ENCODE results near the gene CCDC8. TPM values are rescaled to one million over a fixed set of nuclear protein-coding genes. Genes with fewer than 3 reads are reported as not detected.

Gene CCDC8
- total and polyA plus RNA-seq, 9 donors = 20.1 to 82.6 (median 59.5) TPM

- DNase-seq = peak in 3 of 5 donors; percentile 43 to 50 (median 50)
- TF ChIP-seq, protein P1, sequence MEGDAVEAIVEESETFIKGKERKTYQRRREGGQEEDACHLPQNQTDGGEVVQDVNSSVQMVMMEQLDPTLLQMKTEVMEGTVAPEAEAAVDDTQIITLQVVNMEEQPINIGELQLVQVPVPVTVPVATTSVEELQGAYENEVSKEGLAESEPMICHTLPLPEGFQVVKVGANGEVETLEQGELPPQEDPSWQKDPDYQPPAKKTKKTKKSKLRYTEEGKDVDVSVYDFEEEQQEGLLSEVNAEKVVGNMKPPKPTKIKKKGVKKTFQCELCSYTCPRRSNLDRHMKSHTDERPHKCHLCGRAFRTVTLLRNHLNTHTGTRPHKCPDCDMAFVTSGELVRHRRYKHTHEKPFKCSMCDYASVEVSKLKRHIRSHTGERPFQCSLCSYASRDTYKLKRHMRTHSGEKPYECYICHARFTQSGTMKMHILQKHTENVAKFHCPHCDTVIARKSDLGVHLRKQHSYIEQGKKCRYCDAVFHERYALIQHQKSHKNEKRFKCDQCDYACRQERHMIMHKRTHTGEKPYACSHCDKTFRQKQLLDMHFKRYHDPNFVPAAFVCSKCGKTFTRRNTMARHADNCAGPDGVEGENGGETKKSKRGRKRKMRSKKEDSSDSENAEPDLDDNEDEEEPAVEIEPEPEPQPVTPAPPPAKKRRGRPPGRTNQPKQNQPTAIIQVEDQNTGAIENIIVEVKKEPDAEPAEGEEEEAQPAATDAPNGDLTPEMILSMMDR (IDR thresholded peaks at IDR 0.05) = no peak
- H3K36me3 ChIP-seq = no peaks in the 10 kb centered on the region
- intact Hi-C loops (cut with DNase I) = no loop called here
- H3K4me1 ChIP-seq (ENCODE audit: insufficient read depth) = peaks cover 13% of the 10 kb centered on the region
- no peaks in the 10 kb centered on the region for H3K9me3 ChIP-seq
- WGBS, 3 donors = 4 to 5% (median 5%) methylated on average over 47 to 54 of the region's 54 CpGs
- H3K27me3 ChIP-seq = no peaks in the 10 kb centered on the region
- H3K4me3 ChIP-seq = peak overlapping the region; percentile 64
- H3K27ac ChIP-seq = peak overlapping the region; percentile 51 to 84
Measured at GRCh38 chr19:46411925-46412649, 1.3 kb downstream of the CCDC8 start.

- peak in 2 of 5 donors; percentile 39 to 48 for DNase-seq
- Histone ChIP-seq H3K4me3 (peak overlapping the region; percentile 64), H3K4me1 (ENCODE audit: insufficient read depth) (peaks cover 16% of the 10 kb centered on the region), H3K9me3 (no peaks in the 10 kb centered on the region), H3K27me3 (no peaks in the 10 kb centered on the region), H3K36me3 (no peaks in the 10 kb centered on the region), H3K27ac (peak overlapping the region; percentile 51 to 84)
- intact Hi-C loops (cut with DNase I) = no loop called here
- TF ChIP-seq, protein P1 (IDR thresholded peaks at IDR 0.05) = no peak
- TF ChIP-seq EP300 (IDR thresholded peaks at IDR 0.05) = no peak
- TF ChIP-seq POLR2A (IDR thresholded peaks at IDR 0.05) = no peak
- WGBS, 3 donors = 8 to 22% (median 12%) methylated on average over 13 of the region's 13 CpGs
Measured at GRCh38 chr19:46411088-46411924, 2.1 kb downstream of the CCDC8 start.

- H3K27me3 ChIP-seq = no peaks in the 10 kb centered on the region
- H3K36me3 ChIP-seq = no peaks in the 10 kb centered on the region
- peaks cover 21% of the 10 kb centered on the region for H3K4me1 ChIP-seq (ENCODE audit: insufficient read depth)
- H3K27ac ChIP-seq = no peak overlapping the region
- 55 to 68% (median 61%) methylated on average over 13 of the region's 13 CpGs for WGBS, 3 donors
- peak overlapping the region; percentile 64 for H3K4me3 ChIP-seq
- H3K9me3 ChIP-seq = no peaks in the 10 kb centered on the region
- no peak for DNase-seq
- intact Hi-C loops (cut with DNase I) = no loop called here
- TF ChIP-seq, protein P1 (IDR thresholded peaks at IDR 0.05) = no peak
- TF ChIP-seq EP300 (IDR thresholded peaks at IDR 0.05) = no peak
- TF ChIP-seq POLR2A (IDR thresholded peaks at IDR 0.05) = no peak
Measured at GRCh38 chr19:46410205-46411087, 2.9 kb downstream of the CCDC8 start.

DNA sequence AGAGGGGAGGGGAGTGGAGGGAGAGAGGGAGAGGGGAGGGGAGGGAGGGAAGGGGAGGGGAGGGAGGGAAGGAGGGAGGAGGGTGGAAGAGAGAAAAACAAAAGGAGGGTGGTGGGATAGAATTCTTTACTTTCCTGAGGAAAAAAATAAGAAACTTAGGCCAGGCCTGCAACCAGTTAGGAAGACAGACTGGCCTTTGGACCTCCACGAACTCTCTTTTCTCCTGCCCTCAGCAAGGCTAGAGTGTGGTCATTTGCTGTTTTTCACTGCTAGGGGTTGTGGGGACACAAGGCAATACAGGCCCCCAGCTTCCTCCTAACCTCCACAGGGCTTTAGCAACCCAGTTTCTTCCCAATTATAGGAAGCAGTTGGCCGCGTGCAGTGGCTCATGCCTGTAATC is 4.2 kb downstream of the CCDC8 start:
- H3K27ac ChIP-seq = peak overlapping the region in 1 of 2 donors; percentile 68
- WGBS, 3 donors = 38 to 48% (median 43%) methylated on average over 3 of the region's 3 CpGs

More for the DNA sequence above, 4.2 kb downstream of the CCDC8 start:
- no peaks in the 10 kb centered on the region for H3K27me3 ChIP-seq
- DNase-seq = peak in 1 of 5 donors; percentile 47
- H3K9me3 ChIP-seq = no peaks in the 10 kb centered on the region
- no peak overlapping the region for H3K4me3 ChIP-seq
- intact Hi-C loops (cut with DNase I) = no loop called here
- TF ChIP-seq, protein P1 (IDR thresholded peaks at IDR 0.05) = no peak
- TF ChIP-seq POLR2A (IDR thresholded peaks at IDR 0.05) = no peak
- TF ChIP-seq EP300 (IDR thresholded peaks at IDR 0.05) = no peak
- H3K4me1 ChIP-seq (ENCODE audit: insufficient read depth) = peaks cover 23% of the 10 kb centered on the region
- no peaks in the 10 kb centered on the region for H3K36me3 ChIP-seq
